H1 (cell line): ENCODE data around the gene LIFR. TPM values are rescaled to one million over a fixed set of nuclear protein-coding genes. Genes with fewer than 3 reads are reported as not detected.

Experiments
- RBBP5 ChIP-seq: IDR thresholded peaks from 2 replicates; pipeline ENCODE4 v1.7.1; 2012; ENCODE audit warnings: low read depth, mild to moderate bottlenecking, inconsistent platforms, low read length, moderate library complexity, borderline replicate concordance
- polyA plus RNA-seq, 7 experiments: library from polyadenylated mRNA; depleted of rRNA in 3 of 7; stranded (reverse) in 5 of 7; unstranded in 2 of 7; fragments of >200 nt in 5 of 7; fragments of 200-250 nt in 2 of 7; gene quantifications; 1 replicate in 5 of 7; 2 replicates in 1 of 7; 4 replicates in 1 of 7; pipeline versions ENCODE4 v1.2.1 to v1.2.3, GENCODE V29; 2011 to 2013; ENCODE audit warnings: missing spikeins in 2 of 7, mixed read lengths in 2 of 7
- total RNA-seq: library from RNA; stranded (reverse); fragmentation: NEBNext Ultra II Directional; extraction: Animal tissue kit (Norgen Biotek cat#: 25700); gene quantifications from 2 replicates; pipeline ENCODE4 v1.2.1, GENCODE V29; 2021

The LIFR gene
- total and polyA plus RNA-seq, 2 of the 8 experiments (the other 6 are each of a cell fraction or from before 2014, with no cell fraction given), result 2.0 to 18.9 TPM

- no peak for TF ChIP-seq RBBP5
Measured at GRCh38 chr5:38497946-38498345, 58.5 kb downstream of the LIFR start (continued).
